HG02642 (cell line): Measurements from ENCODE around the gene CPEB2.

Experiments
- ATAC-seq: cut with Tn5 transposase; IDR thresholded peaks from one replicate; pipeline ENCODE4 v1.9.1; 2021; ENCODE audit warnings: mild to moderate bottlenecking; ENCODE audit not compliant: unreplicated experiment, poor library complexity

Gene CPEB2

DNA sequence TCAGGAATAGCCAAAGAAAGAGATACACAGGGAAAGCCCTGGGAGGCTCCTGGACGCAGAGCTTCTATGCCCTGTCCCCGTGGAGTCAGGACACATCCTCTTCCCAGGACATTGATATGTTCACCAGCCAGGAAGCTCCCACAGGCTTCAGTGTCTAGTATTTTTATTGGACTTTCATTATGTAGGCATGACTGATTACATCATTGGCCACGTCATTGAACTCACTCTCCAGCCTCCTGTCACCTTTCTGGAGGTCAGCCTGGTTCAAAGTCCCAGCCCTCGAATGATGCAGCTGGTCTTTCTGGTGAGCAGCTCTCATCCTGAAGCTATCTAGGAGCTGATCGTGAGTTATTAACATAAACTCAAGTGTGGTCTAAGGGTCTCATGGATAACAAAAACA is 104.1 kb downstream of the CPEB2 start:
- ATAC-seq, result no peak

DNA sequence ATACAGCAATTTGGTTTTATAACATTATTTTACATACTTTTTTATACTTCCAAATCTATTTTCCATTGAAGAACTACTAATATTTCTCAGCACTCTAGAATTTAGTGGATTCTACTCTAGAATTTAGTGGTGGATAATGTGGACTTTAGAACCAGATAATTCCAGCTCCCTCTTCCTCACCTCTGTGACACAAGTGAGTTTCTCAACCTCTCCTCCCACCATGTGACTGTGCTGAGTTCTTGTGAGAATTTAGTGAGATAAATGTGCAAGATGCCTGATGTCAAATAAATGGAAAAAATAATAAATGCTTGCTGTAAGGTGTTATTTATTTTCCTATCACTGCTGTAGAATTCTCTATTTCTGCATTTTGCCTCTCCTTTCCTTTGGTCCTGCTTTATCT is 107.3 kb downstream of the CPEB2 start:
- ATAC-seq, result no peak

DNA sequence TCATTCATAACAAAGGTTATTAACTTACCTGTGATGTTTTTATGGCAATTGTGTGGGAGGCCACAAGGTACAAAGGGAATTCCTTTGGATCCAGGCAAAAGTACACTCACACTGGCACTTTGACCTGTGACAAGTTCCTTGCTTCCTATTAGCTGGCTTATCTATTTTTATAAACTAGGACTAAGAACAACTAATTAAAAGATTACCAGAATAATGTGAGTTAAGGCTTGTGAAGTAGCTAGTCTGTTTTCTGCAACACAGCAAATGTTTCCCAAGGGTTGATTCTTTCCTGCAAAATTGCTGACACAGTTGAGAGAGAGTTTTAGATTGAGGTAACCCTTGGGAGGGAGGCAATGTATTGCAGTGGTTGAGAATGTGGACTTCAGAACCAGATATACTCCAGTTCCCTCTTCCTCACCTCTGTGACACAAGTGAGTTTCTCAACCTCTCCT is 107.9 kb downstream of the CPEB2 start:
- ATAC-seq, result no peak

DNA sequence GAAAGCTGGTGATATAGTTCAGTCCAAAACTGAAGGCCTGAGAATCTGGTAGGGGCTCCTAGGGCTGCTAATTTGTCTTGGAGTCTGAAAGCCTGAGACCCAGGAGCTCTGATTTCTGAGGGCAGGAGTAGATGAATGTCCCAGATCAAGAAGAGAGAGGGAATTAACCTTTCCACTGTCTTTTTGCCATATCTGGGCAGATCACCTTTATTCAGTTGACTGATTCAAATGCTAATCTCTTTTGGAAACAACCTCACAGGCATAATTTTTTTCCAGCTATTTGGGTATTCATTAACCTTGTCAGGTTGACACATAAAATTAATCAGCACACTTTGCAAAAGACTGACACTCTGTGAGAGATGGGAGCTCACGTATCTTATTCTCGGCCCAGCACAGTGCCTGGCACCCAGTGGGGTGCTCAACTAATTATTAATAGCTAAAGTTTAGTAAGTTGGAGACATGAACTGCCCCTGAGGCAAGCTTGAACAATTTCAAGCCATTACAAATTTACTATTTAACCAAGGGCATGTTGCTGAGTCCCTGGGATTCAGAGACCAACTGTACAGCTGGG is 114.3 kb downstream of the CPEB2 start:
- ATAC-seq, result no peak

DNA sequence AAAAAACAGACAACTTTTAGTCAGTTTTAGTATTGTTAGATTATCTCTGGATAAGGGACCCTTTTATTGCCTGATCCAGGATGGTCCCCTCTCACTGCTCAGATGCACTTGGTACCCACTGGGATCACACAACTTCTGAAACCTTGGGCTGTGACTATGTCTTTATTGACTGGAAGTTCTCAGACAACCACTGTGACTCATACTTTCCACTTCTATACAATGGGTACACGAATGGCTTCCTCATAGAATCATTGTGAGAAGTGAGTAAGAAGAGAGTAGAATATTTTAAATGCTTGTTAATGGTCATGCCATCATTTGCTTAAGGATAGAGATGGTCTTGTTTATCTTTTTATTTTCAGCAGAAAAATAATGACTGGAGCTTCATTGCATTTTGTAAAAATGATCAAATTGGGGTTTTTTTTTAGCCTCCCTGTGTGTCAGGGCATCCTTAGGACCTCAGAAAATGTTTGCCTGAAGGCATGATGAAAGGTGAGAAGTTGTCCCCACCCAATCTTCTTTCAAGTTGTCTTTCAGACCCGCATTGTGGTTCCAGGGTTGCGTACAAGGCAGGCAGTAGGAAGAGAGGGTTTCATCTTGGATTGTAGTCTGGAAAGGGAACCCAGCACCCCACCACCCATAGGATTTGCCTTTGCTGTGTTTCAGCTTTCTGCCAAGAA is 115.1 kb downstream of the CPEB2 start:
- ATAC-seq, result no peak

DNA sequence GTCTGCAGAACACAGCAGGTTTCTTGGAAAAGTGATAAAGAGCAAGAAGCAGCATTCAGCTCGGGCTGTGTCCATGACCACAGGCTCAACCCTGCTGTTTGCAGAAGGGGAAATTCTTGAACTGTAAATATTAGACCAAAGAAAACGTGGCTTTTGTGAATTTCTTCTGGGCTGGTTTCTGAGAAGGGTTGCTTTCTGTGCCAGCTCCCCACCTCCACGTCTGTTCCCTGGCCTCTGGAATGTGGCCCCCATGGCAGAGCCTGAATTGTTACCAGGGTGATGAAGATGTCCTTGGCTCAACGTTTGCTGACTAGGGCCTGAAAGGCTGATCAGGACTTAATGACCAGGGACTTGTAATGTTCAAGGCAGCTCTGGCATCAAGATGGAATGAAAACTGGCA is 116.0 kb downstream of the CPEB2 start:
- no peak for ATAC-seq
